GM19395 (cell line): ENCODE results near the gene TLR2.
A peak's percentile ranks its signal among the peaks of the same experiment; 100 is the strongest.

ENCODE experiments used
- ATAC-seq: cut with Tn5 transposase; IDR thresholded peaks from one replicate; pipeline ENCODE4 v1.9.1; 2021; ENCODE audit warnings: mild to moderate bottlenecking, moderate library complexity; ENCODE audit not compliant: unreplicated experiment

TLR2 gene

GRCh38 chr4:153684182-153684970, at the start of gene TLR2:
Gene TLR2 (plus strand): TSS chr4:153684280. CDS start chr4:153702908, 18,628 bp downstream.
- peak; percentile 88 for ATAC-seq

GRCh38 chr4:153634738-153635353, 49.2 kb upstream of the TLR2 start:
- ATAC-seq, result no peak

GRCh38 chr4:153635846-153636245, 48.2 kb upstream of the TLR2 start:
- ATAC-seq, result no peak

- no peak for ATAC-seq
Measured at GRCh38 chr4:153637201-153637600, 46.9 kb upstream of the TLR2 start.

GRCh38 chr4:153638011-153638410, 46.1 kb upstream of the TLR2 start:
- ATAC-seq, result no peak

GRCh38 chr4:153638999-153639398, 45.1 kb upstream of the TLR2 start:
- no peak for ATAC-seq

- ATAC-seq, result no peak
Measured at GRCh38 chr4:153639833-153640802, 44.0 kb upstream of the TLR2 start.

- no peak for ATAC-seq
Measured at GRCh38 chr4:153641532-153641931, 42.5 kb upstream of the TLR2 start.

GRCh38 chr4:153643406-153644383, 40.4 kb upstream of the TLR2 start:
- ATAC-seq, result peak; percentile 94

GRCh38 chr4:153645183-153645582, 38.9 kb upstream of the TLR2 start:
- ATAC-seq, result no peak

GRCh38 chr4:153646261-153646660, 37.8 kb upstream of the TLR2 start:
- ATAC-seq, result no peak

GRCh38 chr4:153646978-153647377, 37.1 kb upstream of the TLR2 start:
- ATAC-seq, result no peak

GRCh38 chr4:153647975-153648374, 36.1 kb upstream of the TLR2 start:
- no peak for ATAC-seq

GRCh38 chr4:153649572-153649991, 34.5 kb upstream of the TLR2 start:
- ATAC-seq, result no peak

GRCh38 chr4:153651116-153651515, 33.0 kb upstream of the TLR2 start:
- ATAC-seq, result no peak

GRCh38 chr4:153651587-153651986, 32.5 kb upstream of the TLR2 start:
- no peak for ATAC-seq

- no peak for ATAC-seq
Measured at GRCh38 chr4:153652051-153652784, 31.9 kb upstream of the TLR2 start.

GRCh38 chr4:153655002-153655541, 29.0 kb upstream of the TLR2 start:
- ATAC-seq, result no peak

GRCh38 chr4:153655928-153656327, 28.2 kb upstream of the TLR2 start:
- no peak for ATAC-seq
